ENCODE results near the gene LY86. TPM values are rescaled to one million over a fixed set of nuclear protein-coding genes. Genes with fewer than 3 reads are reported as not detected.

LY86 gene
- total and polyA plus RNA-seq, 9 donors: 1.3 to 13.8 (median 2.3) TPM

- no peak for DNase-seq
- Histone ChIP-seq H3K4me1 (ENCODE audit: insufficient read depth) (no peaks in the 10 kb centered on the region), H3K27me3 (no peaks in the 10 kb centered on the region), H3K27ac (no peak overlapping the region), H3K4me3 (no peak overlapping the region), H3K9me3 (no peaks in the 10 kb centered on the region), H3K36me3 (no peaks in the 10 kb centered on the region)
- intact Hi-C loops (cut with DNase I): no loop called here
- 59 to 70% (median 61%) methylated on average over 13 of the region's 13 CpGs for WGBS, 3 donors
- no peak for TF ChIP-seq POLR2A (IDR thresholded peaks at IDR 0.05)
- TF ChIP-seq, protein P1, sequence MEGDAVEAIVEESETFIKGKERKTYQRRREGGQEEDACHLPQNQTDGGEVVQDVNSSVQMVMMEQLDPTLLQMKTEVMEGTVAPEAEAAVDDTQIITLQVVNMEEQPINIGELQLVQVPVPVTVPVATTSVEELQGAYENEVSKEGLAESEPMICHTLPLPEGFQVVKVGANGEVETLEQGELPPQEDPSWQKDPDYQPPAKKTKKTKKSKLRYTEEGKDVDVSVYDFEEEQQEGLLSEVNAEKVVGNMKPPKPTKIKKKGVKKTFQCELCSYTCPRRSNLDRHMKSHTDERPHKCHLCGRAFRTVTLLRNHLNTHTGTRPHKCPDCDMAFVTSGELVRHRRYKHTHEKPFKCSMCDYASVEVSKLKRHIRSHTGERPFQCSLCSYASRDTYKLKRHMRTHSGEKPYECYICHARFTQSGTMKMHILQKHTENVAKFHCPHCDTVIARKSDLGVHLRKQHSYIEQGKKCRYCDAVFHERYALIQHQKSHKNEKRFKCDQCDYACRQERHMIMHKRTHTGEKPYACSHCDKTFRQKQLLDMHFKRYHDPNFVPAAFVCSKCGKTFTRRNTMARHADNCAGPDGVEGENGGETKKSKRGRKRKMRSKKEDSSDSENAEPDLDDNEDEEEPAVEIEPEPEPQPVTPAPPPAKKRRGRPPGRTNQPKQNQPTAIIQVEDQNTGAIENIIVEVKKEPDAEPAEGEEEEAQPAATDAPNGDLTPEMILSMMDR (IDR thresholded peaks at IDR 0.05): no peak
- no peak for TF ChIP-seq EP300 (IDR thresholded peaks at IDR 0.05)
These were observed 19.3 kb upstream of the LY86 start for GRCh38 chr6:6569096-6569810.

DNA sequence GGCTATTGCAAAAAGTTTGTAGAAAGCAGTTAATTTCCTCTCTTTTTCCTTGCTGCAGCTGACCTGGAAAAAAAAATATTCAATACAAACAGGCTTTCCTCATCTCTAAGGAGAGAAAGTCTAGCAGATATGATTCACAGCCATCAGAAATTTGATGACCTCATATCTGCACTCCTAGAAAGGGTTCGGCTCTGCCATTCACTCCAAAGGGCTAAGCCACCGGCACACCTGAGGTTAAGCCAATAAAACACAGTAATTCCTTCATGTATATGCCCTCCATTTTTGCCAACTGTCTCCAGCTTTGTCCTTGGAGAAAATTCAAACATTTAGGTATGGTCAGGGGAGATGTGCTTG lies 18.7 kb upstream of the LY86 start:
- Histone ChIP-seq H3K4me3 (no peak overlapping the region), H3K4me1 (ENCODE audit: insufficient read depth) (no peaks in the 10 kb centered on the region), H3K36me3 (no peaks in the 10 kb centered on the region), H3K9me3 (no peaks in the 10 kb centered on the region), H3K27ac (no peak overlapping the region), H3K27me3 (no peaks in the 10 kb centered on the region)
- WGBS, 3 donors: 60 to 64% (median 62%) methylated on average over 2 of the region's 2 CpGs
- TF ChIP-seq POLR2A (IDR thresholded peaks at IDR 0.05) (no peak), EP300 (IDR thresholded peaks at IDR 0.05) (no peak)
- TF ChIP-seq, protein P1 (IDR thresholded peaks at IDR 0.05): no peak
- intact Hi-C loops (cut with DNase I): no loop called here
- DNase-seq: no peak

- Histone ChIP-seq H3K9me3 (no peaks in the 10 kb centered on the region), H3K4me1 (ENCODE audit: insufficient read depth) (no peaks in the 10 kb centered on the region), H3K27me3 (no peaks in the 10 kb centered on the region), H3K27ac (no peak overlapping the region), H3K4me3 (no peak overlapping the region), H3K36me3 (no peaks in the 10 kb centered on the region)
- TF ChIP-seq, protein P1 (IDR thresholded peaks at IDR 0.05): no peak
- intact Hi-C loops (cut with DNase I): no loop called here
- DNase-seq: no peak
- 56 to 62% (median 60%) methylated on average over 4 of the region's 4 CpGs for WGBS, 3 donors
These were observed 17.4 kb upstream of the LY86 start for GRCh38 chr6:6570929-6571671.

GRCh38 chr6:6575143-6575542 lies 13.4 kb upstream of the LY86 start:
- H3K4me3 ChIP-seq: no peak overlapping the region
- TF ChIP-seq, protein P1 (IDR thresholded peaks at IDR 0.05): no peak
- no peak for TF ChIP-seq EP300 (IDR thresholded peaks at IDR 0.05)
- TF ChIP-seq POLR2A (IDR thresholded peaks at IDR 0.05): no peak
- no peaks in the 10 kb centered on the region for H3K4me1 ChIP-seq (ENCODE audit: insufficient read depth)
- no peaks in the 10 kb centered on the region for H3K36me3 ChIP-seq
- no peak for DNase-seq
- H3K27ac ChIP-seq: no peak overlapping the region
- intact Hi-C loops (cut with DNase I): no loop called here
- 69 to 77% (median 72%) methylated on average over 4 of the region's 4 CpGs for WGBS, 3 donors
- no peaks in the 10 kb centered on the region for H3K9me3 ChIP-seq
- no peaks in the 10 kb centered on the region for H3K27me3 ChIP-seq
